GM23338 (cell line): Measurements from ENCODE around the gene MLLT1. TPM values are rescaled to one million over a fixed set of nuclear protein-coding genes. Genes with fewer than 3 reads are reported as not detected.

Source experiments
- ATAC-seq: fragments of 200-7000 bp; cut with Tn5 transposase; 3 replicates; pipeline ENCODE4 v1.9.1; 2020
- DNase-seq: peaks from one replicate; pipeline ENCODE4 v3.0.0-alpha.2; 2015; ENCODE audit warnings: low spot score
- H2AFZ ChIP-seq: fragments of 200-600 bp; sonication (generic); 2 replicates; pipeline ENCODE4 v1.8.0; 2016; ENCODE audit warnings: antibody characterized with exemption, mild to moderate bottlenecking, moderate library complexity
- H3F3A ChIP-seq: fragments of 200-600 bp; sonication (generic); replicated peaks from 2 replicates; pipeline ENCODE4 v1.8.0; 2017; ENCODE audit warnings: antibody characterized with exemption, mixed run types, low read depth
- H3K27ac ChIP-seq: fragments of 200-600 bp; sonication (generic); 2 replicates; pipeline ENCODE4 v1.6.1; 2016; ENCODE audit warnings: low read depth
- H3K27me3 ChIP-seq: fragments of 200-600 bp; sonication (generic); 2 replicates; pipeline ENCODE4 v1.8.0; 2016; ENCODE audit warnings: mild to moderate bottlenecking, mixed run types, moderate library complexity; ENCODE audit not compliant: insufficient read depth
- H3K36me3 ChIP-seq: fragments of 200-600 bp; sonication (generic); 2 replicates; pipeline ENCODE4 v1.8.0; 2016; ENCODE audit warnings: mild to moderate bottlenecking; ENCODE audit not compliant: insufficient read depth
- H3K4me1 ChIP-seq: fragments of 200-600 bp; sonication (generic); 2 replicates; pipeline ENCODE4 v1.8.0; 2016; ENCODE audit warnings: mild to moderate bottlenecking, moderate library complexity; ENCODE audit not compliant: insufficient read depth
- H3K4me2 ChIP-seq: fragments of 200-600 bp; sonication (generic); 2 replicates; pipeline ENCODE4 v1.7.1; 2017; ENCODE audit warnings: mixed run types
- H3K4me3 ChIP-seq: fragments of 200-600 bp; sonication (generic); 2 replicates; pipeline ENCODE4 v1.6.1; 2016; ENCODE audit warnings: mixed run types
- H3K79me2 ChIP-seq: fragments of 200-600 bp; sonication (generic); replicated peaks from 2 replicates; pipeline ENCODE4 v1.8.0; 2017; ENCODE audit warnings: mild to moderate bottlenecking; ENCODE audit not compliant: insufficient read depth
- H3K9me2 ChIP-seq: fragments of 200-600 bp; sonication (generic); 2 replicates; pipeline ENCODE4 v1.8.0; 2017; ENCODE audit not compliant: insufficient read depth
- H4K20me1 ChIP-seq: fragments of 200-600 bp; sonication (generic); replicated peaks from 2 replicates; pipeline ENCODE4 v1.8.0; 2017; ENCODE audit warnings: mild to moderate bottlenecking; ENCODE audit not compliant: insufficient read depth
- H3K27ac Mint-ChIP-seq: 2 replicates; pipeline ENCODE4 v1.8.0; 2020; ENCODE audit warnings: inconsistent platforms, mild to moderate bottlenecking, moderate library complexity, mixed read lengths
- H3K27me3 Mint-ChIP-seq: 3 replicates; pipeline ENCODE4 v1.8.0; 2022; ENCODE audit warnings: low read depth, mild to moderate bottlenecking, moderate library complexity, mixed read lengths, inconsistent platforms; ENCODE audit not compliant: insufficient read depth, poor library complexity
- H3K36me3 Mint-ChIP-seq: 3 replicates; pipeline ENCODE4 v1.8.0; 2021; ENCODE audit warnings: low read depth, mild to moderate bottlenecking, inconsistent platforms, moderate library complexity, mixed read lengths
- H3K4me1 Mint-ChIP-seq: 3 replicates; pipeline ENCODE4 v1.8.0; 2020; ENCODE audit warnings: mild to moderate bottlenecking, inconsistent platforms, mixed read lengths
- H3K4me3 Mint-ChIP-seq: 3 replicates; pipeline ENCODE4 v1.8.0; 2021; ENCODE audit warnings: moderate library complexity, mild to moderate bottlenecking, inconsistent platforms, mixed read lengths
- H3K9me3 Mint-ChIP-seq: 3 replicates; pipeline ENCODE4 v1.8.0; 2020; ENCODE audit warnings: moderate library complexity, mild to moderate bottlenecking, inconsistent platforms, mixed read lengths
- CREB1 ChIP-seq: fragments of 250-450 bp; sonication (Bioruptor Pico); IDR thresholded peaks from 2 replicates; pipeline ENCODE4 v1.5.0; 2020; ENCODE audit warnings: low read depth, mild to moderate bottlenecking, moderate library complexity
- CTCF ChIP-seq, 2 experiments: fragments of 200-600 bp in 1 of 2; sonication (generic) in 1 of 2; conservative IDR thresholded peaks; 2 replicates each; pipeline versions ENCODE4 v1.5.1 to v1.6.1; 2016 to 2017; ENCODE audit warnings: antibody characterized with exemption in 2 of 2, low read depth in 2 of 2, mild to moderate bottlenecking in 2 of 2, moderate library complexity in 1 of 2
- EZH2 ChIP-seq: fragments of 200-600 bp; sonication (generic); IDR thresholded peaks from one replicate; pipeline ENCODE4 v1.8.0; 2017; ENCODE audit warnings: antibody characterized with exemption, mild to moderate bottlenecking, low read depth; ENCODE audit not compliant: unreplicated experiment
- JUNB ChIP-seq: IDR thresholded peaks from one replicate; pipeline ENCODE4 v1.6.1; 2016; ENCODE audit warnings: antibody characterized with exemption; ENCODE audit not compliant: unreplicated experiment
- NANOG ChIP-seq: IDR thresholded peaks from 2 replicates; pipeline ENCODE4 v1.6.1; 2016; ENCODE audit warnings: antibody characterized with exemption, borderline replicate concordance
- POLR2AphosphoS5 ChIP-seq: IDR thresholded peaks from 2 replicates; pipeline ENCODE4 v1.6.1; 2016; ENCODE audit warnings: antibody characterized with exemption, low read depth
- REST ChIP-seq: IDR thresholded peaks from one replicate; pipeline ENCODE4 v1.6.1; 2018; ENCODE audit warnings: antibody characterized with exemption; ENCODE audit not compliant: unreplicated experiment
- ZNF114 ChIP-seq: fragments of 250-450 bp; sonication (Bioruptor Pico); IDR thresholded peaks from 2 replicates; pipeline ENCODE4 v1.5.0; 2020; ENCODE audit warnings: mild to moderate bottlenecking, moderate library complexity
- ZNF331 ChIP-seq: fragments of 250-450 bp; sonication (Bioruptor Pico); IDR thresholded peaks from 2 replicates; pipeline ENCODE4 v1.5.0; 2020; ENCODE audit warnings: low read depth, mild to moderate bottlenecking, moderate library complexity
- polyA plus RNA-seq: library from polyadenylated mRNA; unstranded; fragments of >200 nt; fragmentation: Nextera tagmentation; extraction: Ambion mirVana; gene quantifications from 2 replicates; pipeline ENCODE4 v1.2.1, GENCODE V29; 2016
- total RNA-seq: library from RNA; depleted of rRNA; stranded (reverse); fragments of >200 nt; shearing (Covaris generic); gene quantifications from 2 replicates; pipeline ENCODE4 v1.2.3, GENCODE V29; 2014

Gene MLLT1
- total and polyA plus RNA-seq, 2 experiments from 2014 or later = 17.8 to 23.4 TPM

DNA sequence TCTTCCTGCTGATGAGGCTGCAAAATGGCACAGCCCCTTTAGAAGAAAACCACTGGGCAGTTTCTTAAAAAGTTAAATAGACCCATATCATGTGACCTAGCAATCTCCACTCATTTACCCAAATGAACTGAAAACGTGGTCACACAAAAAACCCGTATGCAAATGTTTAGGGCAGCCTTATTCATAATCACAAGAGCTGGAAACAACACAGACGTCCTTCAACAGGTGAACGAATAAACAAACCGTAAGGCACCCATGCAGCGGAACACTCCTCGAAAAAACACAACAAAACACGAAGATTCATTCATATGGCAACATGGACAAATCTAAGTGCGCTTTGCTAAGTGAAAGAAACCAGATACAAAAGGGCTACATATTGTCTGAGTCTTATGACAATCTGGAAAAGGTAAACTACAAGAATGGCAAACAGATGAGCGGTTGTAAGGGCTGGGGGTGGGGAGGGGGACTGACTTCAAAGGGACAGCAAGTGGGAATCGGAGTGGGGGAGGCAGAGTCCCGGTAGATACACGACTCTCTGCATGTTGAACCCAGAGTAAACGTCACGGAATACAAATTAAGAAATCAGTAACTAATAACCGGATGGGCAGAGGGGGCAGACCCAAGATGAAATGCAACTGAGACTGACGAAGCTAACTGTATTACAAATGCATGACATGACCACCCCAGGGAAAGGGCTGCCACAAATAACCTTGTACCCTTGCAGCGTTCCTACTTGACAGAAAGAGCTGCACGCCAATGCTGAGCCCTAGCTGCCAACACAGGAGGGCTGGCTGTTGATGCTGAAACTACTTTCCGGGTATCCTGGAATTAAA lies 33.4 kb downstream of the MLLT1 start (continued):
- TF ChIP-seq REST (no peak), CTCF (conservative IDR thresholded peaks at IDR 0.05; ENCODE audit: low read depth in 2 of 2) (no peak), ZNF331 (no peak), NANOG (no peak), ZNF114 (no peak), EZH2 (no peak)

DNA sequence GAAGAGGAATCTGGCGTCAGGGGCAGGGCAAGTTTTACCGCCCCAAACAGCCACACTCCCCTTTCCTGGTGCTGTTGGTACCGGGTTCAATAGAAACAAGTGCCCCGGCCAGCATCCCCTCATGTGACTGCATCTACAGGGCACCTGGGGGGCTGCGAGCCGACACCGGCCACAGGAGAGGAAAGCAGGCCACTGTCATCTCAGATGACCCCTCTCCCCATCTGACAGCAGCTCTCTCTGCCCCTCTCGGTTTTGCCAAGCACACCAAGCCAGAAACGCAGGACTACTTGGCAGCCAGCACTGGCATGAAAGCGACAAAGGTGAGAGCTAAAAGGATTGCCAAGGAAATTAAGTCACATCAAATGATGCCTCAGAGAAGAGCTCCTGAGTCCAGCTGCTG lies 37.1 kb downstream of the MLLT1 start:
- H3K4me1 ChIP-seq = peaks cover 4% of the 10 kb centered on the region; the same call in 1 of the 2 replicates

More for the DNA sequence above, 37.1 kb downstream of the MLLT1 start:
- H3K4me3 Mint-ChIP-seq = no peak overlapping the region
- no peak for DNase-seq
- H3K36me3 ChIP-seq = no peaks in the 10 kb centered on the region
- H3K9me2 ChIP-seq = no peaks in the 10 kb centered on the region
- H3K9me3 Mint-ChIP-seq = peaks cover 14% of the 10 kb centered on the region; the same call in 2 of the 3 replicates
- H3K4me2 ChIP-seq = no peak overlapping the region
- no peak for TF ChIP-seq NANOG
- TF ChIP-seq CREB1 (CRISPR knock-in tag) = no peak
- TF ChIP-seq REST = no peak
- no peak for TF ChIP-seq JUNB
- TF ChIP-seq POLR2AphosphoS5 = no peak
- no peaks in the 10 kb centered on the region for H3F3A ChIP-seq
- H3K4me1 Mint-ChIP-seq = peaks cover 27% of the 10 kb centered on the region
- no peaks in the 10 kb centered on the region for H3K27me3 ChIP-seq
- H4K20me1 ChIP-seq = peaks cover 17% of the 10 kb centered on the region
- no peak for ATAC-seq
- H3K27me3 Mint-ChIP-seq = no peaks in the 10 kb centered on the region
- peak overlapping the region; percentile 52; the same call in 1 of the 2 replicates for H3K27ac Mint-ChIP-seq
- H3K36me3 Mint-ChIP-seq = peaks cover 24% of the 10 kb centered on the region
- no peak overlapping the region for H2AFZ ChIP-seq
- H3K79me2 ChIP-seq = peaks cover 98% of the 10 kb centered on the region
- no peak overlapping the region for H3K4me3 ChIP-seq
- H3K27ac ChIP-seq = no peak overlapping the region
